ENCODE data around the gene MFN2.
"Not testable (repeated sequence)": the region's sequence is repeated elsewhere in the genome, so short reads cannot be mapped to it uniquely, and the experiment has no call there.

Gene MFN2

DNA sequence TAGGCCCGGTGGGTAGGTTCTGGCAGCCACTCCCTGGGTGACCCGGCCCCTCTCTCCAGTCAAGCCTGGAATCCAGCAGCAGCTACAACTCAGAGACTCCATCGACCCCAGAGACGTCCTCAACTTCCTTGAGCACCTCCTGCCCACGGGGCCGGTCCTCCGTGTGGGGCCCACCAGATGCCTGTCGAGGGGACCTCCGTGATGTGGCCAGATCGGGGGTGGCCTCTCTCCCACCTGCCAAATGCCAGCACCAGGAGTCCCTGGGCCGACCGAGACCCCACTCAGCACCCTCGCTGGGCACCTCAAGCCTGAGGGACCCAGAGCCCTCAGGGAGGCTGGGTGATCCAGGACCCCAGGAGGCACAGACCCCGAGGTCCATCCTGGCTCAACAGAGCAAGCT lies 41.8 kb downstream of the MFN2 start:
- no peak for DNase-seq (ENCODE audit: low read depth in 2 of 2)

DNA sequence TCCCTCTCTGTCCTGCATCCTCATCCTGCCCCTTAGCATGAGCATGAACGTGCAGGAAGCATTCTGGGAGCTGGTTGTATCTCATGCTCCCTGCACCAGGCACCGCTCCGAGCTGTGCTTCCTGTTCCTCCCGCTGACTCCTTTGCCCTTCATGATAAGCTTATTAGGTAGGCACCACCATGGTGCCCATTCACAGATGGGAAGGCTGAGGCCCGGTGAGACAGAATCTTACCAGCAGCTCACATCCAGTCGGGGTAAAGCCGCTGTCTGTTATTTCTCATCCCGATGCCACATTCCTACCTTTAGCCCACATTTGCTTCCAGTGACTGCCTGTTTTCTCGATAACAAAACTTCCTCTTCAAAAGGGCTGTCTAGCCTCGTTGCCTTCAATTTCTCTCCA lies 46.3 kb downstream of the MFN2 start:
- no peak for DNase-seq (ENCODE audit: low read depth in 2 of 2)

DNA sequence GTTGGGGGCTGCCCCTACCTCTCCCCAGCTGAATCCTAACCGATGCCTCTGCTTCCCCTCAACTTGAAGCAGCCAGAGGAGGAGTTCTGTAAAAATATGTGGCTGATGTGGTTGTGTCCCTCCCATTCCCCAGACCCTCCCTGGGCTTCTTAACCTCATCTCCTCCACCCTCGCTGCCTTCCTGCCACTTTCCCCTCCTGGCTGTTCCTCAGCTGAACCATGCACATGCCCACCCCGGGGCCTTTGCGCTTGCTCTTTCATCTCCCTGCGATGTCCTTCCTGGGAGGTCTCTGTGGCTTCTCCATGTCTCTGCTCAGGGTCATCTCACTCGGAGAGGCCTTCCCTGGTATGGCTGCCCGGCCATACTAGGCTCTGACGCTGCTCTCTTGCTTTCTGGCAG lies 48.0 kb downstream of the MFN2 start:
- DNase-seq (ENCODE audit: low read depth in 2 of 2): no peak

DNA sequence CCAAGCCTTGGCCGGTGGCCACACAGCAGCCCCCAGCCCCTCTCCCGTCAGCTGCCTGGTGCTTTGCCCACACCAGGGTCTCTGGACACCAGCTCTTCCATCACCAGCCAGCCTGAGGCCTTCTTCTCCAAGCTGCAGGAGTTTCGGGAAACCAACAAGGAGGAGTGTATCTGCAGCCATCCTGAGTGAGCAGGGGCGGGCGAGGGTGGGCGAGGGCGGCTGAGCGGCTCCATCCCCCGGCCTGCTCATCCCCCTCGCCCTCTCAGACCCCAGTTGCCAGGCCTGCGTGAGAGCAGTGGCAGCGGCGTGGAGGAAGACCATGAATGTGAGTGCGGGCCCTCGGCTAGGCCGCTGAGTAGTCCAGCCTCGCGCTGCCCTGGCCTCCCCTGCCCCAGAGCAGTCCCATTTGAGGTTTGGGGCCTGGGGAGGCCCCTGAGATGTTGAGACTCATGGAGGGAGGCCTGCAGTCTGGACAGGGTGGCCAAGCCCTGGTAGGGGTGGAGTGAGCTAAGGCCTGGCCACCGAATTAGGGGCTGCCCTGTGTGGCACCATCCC lies 48.8 kb downstream of the MFN2 start:
- DNase-seq (ENCODE audit: low read depth in 2 of 2): no peak

DNA sequence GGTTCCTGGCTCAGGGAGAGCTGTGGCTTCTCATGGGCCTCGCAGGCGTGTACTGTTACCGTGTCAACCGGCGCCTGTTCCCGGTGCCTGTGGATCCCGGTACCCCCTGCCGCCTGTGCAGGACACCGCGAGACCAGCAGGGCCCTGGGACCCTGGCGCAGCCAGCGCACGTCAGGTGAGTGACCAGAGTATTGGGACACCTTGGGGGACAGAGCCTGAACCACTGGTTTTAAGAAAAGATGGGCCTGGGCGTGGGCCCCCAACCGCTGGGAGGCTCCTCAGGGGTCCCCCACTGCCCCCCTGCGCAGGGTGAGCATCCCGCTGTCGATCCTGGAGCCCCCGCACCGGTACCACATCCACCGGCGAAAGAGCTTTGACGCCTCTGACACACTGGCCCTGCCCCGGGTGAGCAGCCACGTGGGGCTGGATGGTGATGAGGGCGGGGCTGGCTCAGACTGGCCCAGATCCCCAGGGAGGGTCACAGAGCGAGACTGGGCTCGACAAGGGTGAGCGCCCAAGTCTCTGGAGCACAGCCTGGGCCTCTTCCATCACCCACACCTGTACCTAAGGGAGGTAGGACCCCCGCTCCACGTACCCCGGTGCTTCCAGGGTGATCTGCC lies 49.6 kb downstream of the MFN2 start:
- no peak for DNase-seq (ENCODE audit: low read depth in 2 of 2)

DNA sequence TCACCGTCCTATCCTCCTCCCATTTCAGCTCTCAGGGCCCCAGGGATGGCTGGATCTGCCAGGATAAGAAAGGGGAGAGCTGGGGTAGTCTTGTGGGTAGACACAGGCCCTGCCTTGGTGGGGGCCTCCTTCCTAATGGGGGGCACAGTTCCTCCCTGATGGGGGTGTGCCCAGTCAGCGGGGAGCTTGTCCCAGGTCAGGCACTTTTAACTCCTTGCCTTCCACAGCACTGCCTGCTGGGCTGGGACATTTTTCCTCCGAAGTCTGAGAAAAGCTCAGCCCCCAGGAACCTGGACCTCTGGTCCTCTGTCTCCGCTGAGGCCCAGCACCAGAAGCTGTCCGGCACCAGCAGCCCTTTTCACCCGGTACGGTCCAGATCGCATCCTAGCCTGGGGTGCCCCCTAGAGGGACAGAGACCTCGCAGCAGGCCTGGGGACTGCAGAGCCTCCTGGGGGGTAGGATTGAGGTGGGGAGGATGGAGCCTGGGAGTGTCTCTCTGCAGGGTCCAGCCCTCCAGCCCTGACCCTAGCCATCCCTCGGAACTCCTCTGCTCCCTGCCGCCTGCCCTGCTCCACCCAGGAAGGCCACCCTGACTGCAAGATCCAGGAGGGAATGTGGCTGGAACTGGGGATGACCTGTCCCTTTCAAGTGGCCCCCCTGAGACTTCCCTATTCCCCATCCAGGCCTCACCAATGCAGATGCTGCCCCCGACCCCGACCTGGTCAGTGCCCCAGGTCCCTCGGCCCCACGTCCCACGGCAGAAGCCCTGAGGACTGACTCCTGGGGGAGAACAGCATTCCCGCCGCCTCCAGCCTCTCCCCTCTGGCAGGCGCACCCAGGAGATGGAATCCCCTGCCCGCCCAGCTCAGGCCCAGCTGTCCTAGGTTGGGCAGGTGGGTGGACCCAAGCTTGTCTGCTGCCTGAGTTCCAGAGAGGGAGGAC lies 51.1 kb downstream of the MFN2 start:
- no peak for DNase-seq (ENCODE audit: low read depth in 2 of 2)

DNA sequence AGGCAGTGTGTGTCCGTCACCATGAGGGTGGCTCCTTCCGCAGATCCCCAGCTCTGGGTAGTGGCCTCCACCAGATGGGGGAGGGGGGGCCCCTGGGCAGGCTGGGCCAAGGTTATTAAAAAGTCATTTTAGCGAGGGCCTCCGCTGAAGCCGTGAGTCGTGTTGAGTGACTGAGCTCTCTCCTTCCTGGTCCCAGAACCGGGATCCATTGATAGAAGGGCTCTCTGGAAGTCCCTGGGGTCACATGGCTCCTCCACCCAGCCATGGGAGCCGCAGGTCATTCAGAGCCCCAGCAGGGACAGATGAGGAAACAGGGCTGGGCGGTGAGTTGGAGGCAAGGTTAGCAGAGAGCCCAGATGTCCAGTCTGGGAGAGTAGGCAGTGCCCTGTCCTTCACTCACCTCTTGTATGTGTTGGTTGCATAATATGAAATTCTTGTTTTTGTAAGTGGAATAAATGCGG lies 51.9 kb downstream of the MFN2 start:
- no peak for DNase-seq (ENCODE audit: low read depth in 2 of 2)

DNA sequence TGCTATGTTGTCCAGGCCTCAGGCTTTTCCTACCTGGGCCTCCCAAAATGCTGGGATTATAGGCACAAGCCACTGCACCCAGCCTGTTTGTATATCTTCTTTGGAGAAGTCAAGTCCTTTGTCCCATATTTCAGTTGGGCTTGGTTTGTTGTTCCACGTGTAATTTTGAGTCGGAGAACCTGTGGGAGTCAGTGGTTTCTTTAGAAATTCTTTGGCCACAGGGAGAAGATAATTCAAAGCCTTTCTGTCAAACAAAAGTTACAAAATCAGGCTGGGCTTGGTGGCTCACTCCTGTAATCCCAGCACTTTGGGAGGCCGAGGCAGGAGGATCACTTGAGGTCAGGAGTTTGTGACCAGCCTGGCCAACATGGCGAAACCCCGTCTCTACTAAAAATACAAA lies 53.2 kb downstream of the MFN2 start:
- not testable (repeated sequence) for DNase-seq (ENCODE audit: low read depth in 2 of 2)

DNA sequence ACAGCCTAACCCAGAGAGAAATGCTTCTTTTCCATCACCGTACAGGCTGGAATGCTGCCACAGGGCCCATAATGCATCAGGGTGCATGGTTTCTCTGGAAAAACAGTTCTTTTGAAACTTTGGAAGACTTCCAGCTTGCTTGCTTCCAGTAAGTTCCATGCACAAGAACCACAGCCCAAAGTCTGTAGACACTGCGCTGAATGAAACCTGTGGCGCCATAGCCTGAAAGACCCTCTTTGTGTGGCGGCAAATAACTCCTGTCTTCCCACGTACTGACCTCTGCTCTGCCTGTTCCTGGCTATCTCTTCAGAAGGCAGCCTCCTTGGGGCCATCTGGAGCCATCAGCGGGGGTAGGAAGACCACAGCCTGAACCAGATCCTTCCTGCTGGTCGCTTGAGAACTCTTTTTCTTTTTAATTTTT lies 54.1 kb downstream of the MFN2 start:
- no peak for DNase-seq (ENCODE audit: low read depth in 2 of 2)

DNA sequence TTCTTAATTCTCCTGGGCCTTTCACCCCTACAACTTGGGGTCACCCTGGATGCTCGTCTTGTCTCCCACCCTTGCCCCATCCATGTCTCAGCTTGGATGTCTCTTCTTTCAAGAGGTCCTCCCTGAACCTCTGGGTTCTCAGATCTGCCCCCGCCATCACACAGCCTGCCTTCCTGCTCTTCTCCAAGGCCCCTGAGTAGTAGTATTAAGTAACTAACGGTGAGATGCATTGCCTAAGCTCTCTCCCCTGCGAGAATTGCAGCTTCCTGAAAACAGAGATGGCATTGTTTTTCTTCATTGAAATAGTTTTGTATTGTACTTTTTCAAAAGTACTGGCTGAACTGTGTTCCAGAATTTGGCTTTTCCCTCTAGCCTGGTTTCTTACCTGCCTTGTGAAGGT lies 55.1 kb downstream of the MFN2 start:
- DNase-seq (ENCODE audit: low read depth in 2 of 2): no peak

DNA sequence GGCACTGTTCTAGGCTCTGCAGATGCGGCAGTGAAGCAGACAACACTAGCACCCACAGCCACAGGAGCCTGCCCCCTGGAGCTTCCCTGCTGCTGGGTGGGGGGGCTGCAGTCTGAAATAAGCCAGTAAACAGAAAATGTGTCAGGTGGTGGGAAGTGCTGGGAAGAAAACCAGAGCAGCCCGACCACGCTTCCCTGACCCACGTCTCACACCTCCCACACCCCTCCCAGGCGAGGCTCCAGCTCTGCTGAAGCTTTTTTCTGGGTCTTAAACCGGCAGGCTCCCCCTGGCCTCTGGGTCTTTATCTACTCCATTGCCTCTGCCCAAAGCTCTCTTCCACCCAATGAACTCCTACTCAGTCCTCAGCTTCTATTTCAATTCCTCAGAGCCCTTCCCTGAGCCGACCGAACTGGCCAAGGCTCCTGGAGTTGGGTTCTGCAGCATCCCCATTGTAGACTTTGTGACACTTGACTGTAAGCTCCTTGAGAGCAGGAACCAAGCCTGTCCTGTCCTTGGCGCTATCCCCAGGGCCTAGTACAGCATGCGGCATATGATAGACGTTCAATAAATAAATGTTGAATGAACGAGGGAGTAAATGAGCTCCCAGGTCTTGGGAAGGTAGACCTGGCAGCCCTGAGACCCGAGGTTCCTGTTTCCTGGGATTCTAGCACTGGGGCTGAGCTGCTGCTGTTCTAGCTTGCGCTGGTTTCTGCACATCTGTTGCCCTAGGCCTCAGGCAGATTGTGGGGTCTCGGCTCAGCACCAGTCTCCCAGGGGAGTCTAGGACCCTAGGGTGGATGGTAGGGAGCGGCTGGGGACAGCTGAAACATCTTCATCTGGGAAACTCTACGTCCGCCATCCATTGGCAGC lies 57.5 kb downstream of the MFN2 start:
- DNase-seq (ENCODE audit: low read depth in 2 of 2): no peak

DNA sequence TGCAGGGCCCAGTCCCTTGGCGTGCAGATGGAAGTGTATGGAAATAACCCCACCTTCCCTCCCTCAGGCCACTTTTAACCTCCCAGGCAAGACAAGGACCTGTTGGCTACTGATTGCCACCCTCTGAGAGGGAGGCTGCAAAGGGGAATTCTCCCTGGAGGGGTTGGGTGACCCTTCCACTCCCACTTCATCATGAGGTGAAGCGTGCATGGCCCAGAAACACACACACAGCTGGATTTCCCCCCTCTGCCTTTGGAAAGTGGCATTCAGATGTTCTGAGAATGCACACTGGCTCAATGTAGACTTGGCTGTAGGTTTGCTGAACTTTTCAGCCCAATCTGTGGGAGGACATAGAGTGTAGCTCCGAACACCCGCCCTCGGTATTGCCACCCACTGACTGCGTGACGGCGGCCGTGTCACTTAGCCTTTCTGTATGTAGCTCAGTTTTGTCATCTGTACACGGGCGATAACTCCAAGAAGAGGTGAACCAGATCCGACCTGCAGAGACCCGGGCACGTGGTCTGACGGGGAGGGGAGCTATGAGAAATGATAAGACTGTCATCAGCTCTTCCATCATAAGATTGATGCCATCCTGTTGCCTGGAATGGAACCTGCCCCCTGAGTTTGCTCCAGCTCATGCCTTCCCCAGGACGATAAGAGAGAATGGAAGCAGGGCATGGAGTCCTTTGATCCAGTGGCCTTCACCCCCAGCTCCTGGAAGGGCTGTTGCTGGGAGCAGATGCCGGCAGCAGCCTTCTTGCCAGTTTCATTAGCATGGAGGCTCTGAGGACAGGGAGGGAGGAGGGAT lies 58.3 kb downstream of the MFN2 start:
- no peak for DNase-seq (ENCODE audit: low read depth in 2 of 2)

DNA sequence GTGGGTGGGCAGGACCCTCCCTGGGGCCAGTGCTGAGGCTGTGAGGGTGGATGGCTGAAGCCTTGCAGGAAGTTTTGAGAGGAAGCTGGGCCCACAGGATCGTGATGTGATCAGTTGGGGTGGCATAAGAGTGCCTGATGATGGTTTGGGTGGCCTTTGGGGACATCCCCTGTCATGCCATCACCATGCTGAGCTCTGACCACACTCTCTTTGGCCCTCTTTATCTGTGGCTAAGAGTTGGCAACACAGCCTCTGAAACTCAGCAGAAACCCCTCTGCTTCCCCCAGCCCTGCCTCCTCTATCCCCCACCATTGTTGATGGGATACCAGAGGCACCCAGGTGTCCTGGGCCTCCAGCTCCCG lies 58.9 kb downstream of the MFN2 start:
- DNase-seq (ENCODE audit: low read depth in 2 of 2): no peak

DNA sequence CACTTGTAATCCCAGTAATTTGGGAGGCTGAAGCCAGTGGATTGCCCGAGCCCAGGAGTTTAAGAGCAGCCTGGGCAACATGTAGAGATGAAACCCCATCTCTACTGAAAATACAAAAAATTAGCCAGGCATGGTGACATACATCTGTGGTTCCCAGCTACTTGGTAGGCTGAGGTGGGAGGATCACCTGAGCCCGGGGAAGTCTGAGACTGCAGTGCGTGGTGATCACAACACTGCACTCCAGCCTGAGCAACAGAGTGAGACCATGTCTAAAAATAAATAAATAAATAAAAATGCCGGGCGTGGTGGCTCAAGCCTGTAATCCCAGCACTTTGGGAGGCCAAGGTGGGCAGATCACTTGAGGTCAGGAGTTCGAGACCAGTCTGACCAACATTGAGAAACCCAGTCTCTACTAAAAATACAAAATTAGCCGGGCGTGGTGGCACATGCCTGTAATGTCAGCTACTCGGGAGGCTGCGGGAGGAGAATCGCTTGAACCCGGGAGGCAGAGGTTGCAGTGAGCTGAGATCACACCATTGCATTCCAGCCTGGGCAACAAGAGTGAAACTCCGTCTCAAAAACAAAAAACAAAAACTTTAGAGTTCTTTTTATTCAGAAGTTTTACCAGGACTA lies 59.7 kb downstream of the MFN2 start:
- DNase-seq (ENCODE audit: low read depth in 2 of 2): not testable (repeated sequence)

DNA sequence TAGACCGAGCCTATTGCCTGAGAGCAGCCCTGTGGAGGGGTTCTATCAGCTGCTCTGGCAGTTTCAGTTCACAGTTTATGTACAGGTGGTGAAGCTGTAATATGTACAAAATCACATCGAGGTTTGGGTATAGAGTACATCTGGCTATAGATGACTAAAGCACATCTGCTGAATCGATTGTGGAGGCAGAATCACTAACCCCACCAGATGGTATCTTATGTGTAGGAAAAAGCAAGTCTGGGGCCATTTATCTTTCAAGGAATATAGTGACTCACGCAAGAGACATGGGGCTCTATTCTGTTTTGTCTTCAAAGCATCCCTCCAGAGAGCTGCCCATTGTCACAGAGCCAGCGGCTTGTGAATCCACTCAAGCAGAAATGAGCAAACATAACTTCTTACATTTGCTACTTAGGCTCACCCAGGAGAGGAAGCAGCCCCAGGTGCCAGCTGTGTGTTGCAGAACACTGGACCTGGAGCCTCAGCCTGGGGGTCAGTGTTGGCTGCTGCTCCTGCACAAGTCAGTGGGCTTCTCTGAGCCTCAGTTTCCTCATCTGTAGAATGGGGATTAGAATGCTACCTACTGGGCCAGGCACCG lies 60.3 kb downstream of the MFN2 start:
- DNase-seq (ENCODE audit: low read depth in 2 of 2): no peak

DNA sequence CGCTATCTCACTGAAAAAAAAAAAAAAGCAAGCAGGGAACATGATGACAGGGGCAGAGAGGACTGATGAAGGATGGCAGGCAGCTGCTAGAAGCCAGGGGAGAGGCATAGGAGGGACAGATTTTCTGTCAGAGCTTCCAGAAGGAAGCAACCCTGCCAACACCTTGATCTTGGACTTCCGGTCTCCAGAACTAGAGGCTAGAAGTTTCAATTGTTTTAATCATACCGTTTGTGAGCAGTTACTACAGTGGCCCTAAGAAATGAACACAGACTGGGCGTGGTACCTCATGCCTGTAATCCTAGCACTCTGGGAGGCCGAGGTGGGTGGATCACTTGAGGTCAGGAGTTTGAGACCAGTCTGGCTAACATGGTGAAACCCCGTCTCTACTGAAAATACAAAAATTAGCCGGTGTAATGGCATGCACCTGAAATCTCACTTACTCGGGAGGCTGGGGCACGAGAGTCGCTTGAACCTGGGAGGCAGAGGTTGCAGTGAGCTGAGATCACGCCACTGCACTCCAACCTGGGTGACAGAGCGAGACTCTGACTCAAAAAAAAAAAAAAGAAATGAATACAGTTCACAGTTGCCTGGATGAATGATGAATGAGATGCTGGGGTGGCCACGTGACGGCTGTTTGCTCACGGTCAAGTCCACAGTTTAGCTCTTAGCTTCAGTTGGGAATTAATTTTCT lies 64.1 kb downstream of the MFN2 start:
- DNase-seq (ENCODE audit: low read depth in 2 of 2): not testable (repeated sequence)

DNA sequence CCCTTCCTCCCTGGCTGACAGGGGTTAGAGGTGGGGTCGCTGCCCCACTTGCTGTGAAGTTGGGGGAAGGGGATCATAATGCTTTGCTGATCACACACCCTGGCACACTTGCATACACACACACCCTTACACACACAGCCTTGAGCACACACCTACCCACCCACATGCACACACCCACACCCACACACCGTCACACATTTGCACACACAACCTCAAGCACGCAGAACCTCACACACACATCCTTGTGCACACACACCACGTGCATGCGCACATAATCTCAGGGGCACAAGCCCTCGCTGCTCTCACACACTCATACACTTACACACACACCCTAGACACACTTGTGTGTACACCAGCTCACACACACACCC lies 66.5 kb downstream of the MFN2 start:
- DNase-seq (ENCODE audit: low read depth in 2 of 2): no peak

DNA sequence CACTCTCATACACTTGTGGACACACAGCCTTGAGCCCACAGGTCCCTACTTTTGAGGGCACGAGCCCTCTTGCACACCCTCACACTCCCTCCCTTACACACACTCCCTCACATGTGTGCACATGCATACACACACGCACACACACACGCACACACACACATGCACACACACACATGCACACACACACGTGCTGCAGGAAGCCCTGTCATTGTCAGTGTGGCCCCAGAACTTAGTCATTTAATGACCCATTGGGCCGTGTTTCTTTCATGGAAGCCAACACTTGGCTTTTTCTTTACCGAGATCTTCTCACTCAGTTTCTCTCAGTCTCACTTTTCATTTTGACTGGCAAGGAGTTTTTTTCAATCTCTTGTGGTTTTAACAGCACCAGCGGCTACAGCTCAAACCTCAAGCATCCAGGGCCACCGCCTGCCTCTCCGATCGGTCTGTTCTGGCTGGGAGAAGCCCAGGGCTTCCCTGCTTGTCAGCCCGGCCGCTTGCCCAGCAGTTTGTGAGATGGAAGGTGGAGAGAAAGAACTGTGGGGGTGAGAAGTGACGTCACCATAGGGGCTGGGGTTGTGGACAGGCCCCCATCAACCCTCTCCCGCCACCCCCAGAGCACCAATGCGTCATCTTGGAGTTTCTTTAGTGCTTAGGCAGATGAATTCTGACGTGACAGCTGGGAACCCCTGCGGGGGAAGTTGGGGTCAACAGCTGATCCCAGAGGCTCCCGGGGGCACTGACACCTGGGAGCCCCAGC lies 67.1 kb downstream of the MFN2 start:
- peak in 1 of 2 donors; percentile 32 for DNase-seq (ENCODE audit: low read depth in 2 of 2)

DNA sequence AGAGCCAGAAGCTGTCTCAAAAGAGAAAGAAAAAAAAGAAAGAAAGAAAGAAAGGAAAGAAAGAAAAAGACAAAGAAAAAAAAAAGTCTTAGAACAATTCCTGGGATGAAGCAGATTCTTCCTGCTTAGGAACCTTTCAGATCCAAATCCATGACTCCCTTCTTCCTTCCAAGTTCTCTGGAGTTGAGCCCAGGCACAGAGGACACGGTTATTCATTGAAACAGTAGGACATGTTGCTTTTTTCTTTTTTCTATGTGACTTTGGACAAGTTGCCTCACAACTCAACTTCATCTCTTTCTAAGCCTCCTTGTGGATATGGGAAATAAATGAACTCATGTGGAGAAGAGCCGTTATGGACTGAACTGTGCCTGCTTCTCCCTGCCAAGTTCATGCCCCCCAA lies 68.1 kb downstream of the MFN2 start:
- DNase-seq (ENCODE audit: low read depth in 2 of 2): no peak

Data from stimulated activated CD4-positive, alpha-beta T cell treated with anti-CD3 and anti-CD28 coated beads, Interleukin-1b, Interleukin-23, amount 100 ng/mL, for 1 hour (primary cell).